Nephron (organoid): ENCODE measurements around the gene DTNBP1.

Experiments used
- H3K27ac Mint-ChIP-seq, 3 experiments: 2 replicates each; pipeline ENCODE4 v1.8.0; 2020; ENCODE audit warnings: mixed read lengths in 3 of 3, mild to moderate bottlenecking in 2 of 3, moderate library complexity in 1 of 3
- H3K27me3 Mint-ChIP-seq: 2 replicates; pipeline ENCODE4 v1.8.0; 2021; ENCODE audit warnings: low read depth, mild to moderate bottlenecking, moderate library complexity, mixed read lengths
- H3K36me3 Mint-ChIP-seq: 2 replicates; pipeline ENCODE4 v1.8.0; 2020; ENCODE audit warnings: low read depth, mixed read lengths
- H3K4me1 Mint-ChIP-seq: 2 replicates; pipeline ENCODE4 v1.8.0; 2020; ENCODE audit warnings: mixed read lengths
- H3K4me3 Mint-ChIP-seq, 3 experiments: 2 replicates each; pipeline ENCODE4 v1.8.0; 2020; ENCODE audit warnings: mild to moderate bottlenecking in 3 of 3, mixed read lengths in 3 of 3, moderate library complexity in 2 of 3
- H3K9me3 Mint-ChIP-seq: 2 replicates; pipeline ENCODE4 v1.8.0; 2020; ENCODE audit warnings: mixed read lengths
- CTCF ChIP-seq, 3 experiments: fragments of 200-600 bp; sonication (generic); IDR thresholded peaks; one replicate each; pipeline ENCODE4 v1.5.0; 2021; ENCODE audit warnings: antibody characterized with exemption in 3 of 3; ENCODE audit not compliant: unreplicated experiment in 3 of 3

DTNBP1 gene

DNA sequence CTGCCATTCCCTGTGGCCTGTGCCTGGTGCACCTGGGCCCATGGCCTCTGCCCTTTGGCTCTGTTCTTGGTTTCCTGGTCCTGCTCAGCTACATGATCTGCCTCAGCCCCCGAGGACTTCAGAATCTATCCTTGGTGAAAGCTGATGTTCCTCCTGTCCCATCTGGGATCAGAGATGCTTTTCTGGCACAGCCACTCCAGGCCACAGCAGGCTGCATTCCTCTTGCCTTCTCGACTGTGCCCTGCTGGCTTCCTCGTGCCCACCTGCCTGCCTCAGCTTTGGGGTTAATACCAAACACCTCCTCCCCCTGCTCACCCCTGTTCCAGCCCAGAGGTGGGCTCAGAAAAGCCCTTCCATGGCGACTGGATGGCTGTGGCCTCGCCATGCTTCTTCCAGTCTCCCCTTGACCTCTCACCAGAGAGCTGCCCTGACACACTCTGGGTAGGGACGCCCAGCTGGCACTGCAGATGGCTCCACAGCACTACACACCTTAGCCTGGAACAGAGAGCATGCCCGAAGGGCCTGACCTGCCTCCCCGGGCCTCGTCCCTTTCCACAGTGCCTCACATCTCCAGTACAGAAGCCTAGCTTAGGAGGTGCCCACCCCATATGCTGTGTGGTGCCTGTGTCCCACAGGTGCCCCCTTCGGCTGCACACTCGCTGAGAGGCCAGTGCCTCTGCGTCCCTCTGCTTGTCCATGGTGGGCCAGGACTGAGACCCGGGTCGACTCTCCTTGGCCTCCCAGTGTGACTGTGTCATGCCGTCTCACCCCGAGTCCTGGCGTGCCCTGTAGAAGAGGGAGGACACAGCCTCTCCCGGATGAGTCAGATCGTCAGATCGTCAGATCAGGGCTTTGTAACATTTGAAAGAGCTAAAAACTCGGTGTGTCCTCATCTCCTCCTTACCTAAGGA lies 148.8 kb downstream of the DTNBP1 start:
- H3K4me3 Mint-ChIP-seq = no peak overlapping the region
- H3K36me3 Mint-ChIP-seq = peaks cover 83% of the 10 kb centered on the region
- no peaks in the 10 kb centered on the region for H3K9me3 Mint-ChIP-seq
- peaks cover 16% of the 10 kb centered on the region for H3K4me1 Mint-ChIP-seq
- peak overlapping the region in 1 of 3 experiments; percentile 18 for H3K27ac Mint-ChIP-seq
- H3K27me3 Mint-ChIP-seq = no peaks in the 10 kb centered on the region
- no peak for TF ChIP-seq CTCF (IDR thresholded peaks at IDR 0.05; ENCODE audit: unreplicated experiment in 3 of 3)

DNA sequence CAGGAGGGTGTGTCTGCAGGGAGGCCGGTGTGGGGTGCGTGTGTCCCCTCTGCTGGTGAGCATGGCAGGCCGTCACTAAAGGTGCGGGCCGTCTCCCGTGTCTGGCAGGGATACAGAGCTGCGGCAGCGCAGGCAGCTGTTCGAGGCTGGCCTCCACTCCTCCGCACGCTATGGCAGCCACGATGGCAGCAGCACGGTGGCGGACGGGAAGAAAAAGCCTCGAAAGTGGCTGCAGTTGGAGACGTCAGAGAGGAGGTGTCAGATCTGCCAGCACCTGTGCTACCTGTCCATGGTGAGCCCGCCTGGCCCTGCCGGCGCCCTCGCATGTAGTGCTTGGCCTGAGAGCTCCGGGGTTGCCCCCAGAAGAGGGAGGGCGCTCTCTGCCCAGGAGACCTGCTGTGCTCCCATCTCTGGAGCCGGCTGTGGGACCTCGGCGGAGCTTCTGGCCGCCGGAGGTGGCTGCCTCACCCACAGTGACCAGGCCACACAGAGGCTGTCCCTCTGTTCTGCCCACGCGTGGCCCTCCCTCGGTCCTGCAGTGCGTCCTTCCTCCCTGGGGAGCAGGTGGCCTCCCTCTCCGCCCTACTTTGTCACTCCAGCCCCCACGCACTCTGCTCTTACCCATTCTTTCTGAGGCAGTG lies 149.6 kb downstream of the DTNBP1 start:
- no peaks in the 10 kb centered on the region for H3K9me3 Mint-ChIP-seq
- no peak overlapping the region for H3K27ac Mint-ChIP-seq
- H3K4me1 Mint-ChIP-seq = peaks cover 24% of the 10 kb centered on the region
- no peak overlapping the region for H3K4me3 Mint-ChIP-seq
- no peak for TF ChIP-seq CTCF (IDR thresholded peaks at IDR 0.05; ENCODE audit: unreplicated experiment in 3 of 3)
- peaks cover 83% of the 10 kb centered on the region for H3K36me3 Mint-ChIP-seq
- H3K27me3 Mint-ChIP-seq = no peaks in the 10 kb centered on the region

GRCh38 chr6:15512721-15513120 lies 150.1 kb downstream of the DTNBP1 start:
- TF ChIP-seq CTCF (IDR thresholded peaks at IDR 0.05; ENCODE audit: unreplicated experiment in 3 of 3) = no peak
- H3K9me3 Mint-ChIP-seq = no peaks in the 10 kb centered on the region
- no peaks in the 10 kb centered on the region for H3K27me3 Mint-ChIP-seq
- H3K27ac Mint-ChIP-seq = no peak overlapping the region
- peaks cover 81% of the 10 kb centered on the region for H3K36me3 Mint-ChIP-seq
- peaks cover 27% of the 10 kb centered on the region for H3K4me1 Mint-ChIP-seq
- H3K4me3 Mint-ChIP-seq = no peak overlapping the region

- no peak overlapping the region for H3K27ac Mint-ChIP-seq
- H3K27me3 Mint-ChIP-seq = no peaks in the 10 kb centered on the region
- H3K9me3 Mint-ChIP-seq = no peaks in the 10 kb centered on the region
- H3K36me3 Mint-ChIP-seq = peaks cover 83% of the 10 kb centered on the region
- TF ChIP-seq CTCF (IDR thresholded peaks at IDR 0.05; ENCODE audit: unreplicated experiment in 3 of 3) = peak; percentile 34 to 38 (median 37)
- no peak overlapping the region for H3K4me3 Mint-ChIP-seq
- peaks cover 30% of the 10 kb centered on the region for H3K4me1 Mint-ChIP-seq
These were observed 150.7 kb downstream of the DTNBP1 start for GRCh38 chr6:15512126-15512525.

DNA sequence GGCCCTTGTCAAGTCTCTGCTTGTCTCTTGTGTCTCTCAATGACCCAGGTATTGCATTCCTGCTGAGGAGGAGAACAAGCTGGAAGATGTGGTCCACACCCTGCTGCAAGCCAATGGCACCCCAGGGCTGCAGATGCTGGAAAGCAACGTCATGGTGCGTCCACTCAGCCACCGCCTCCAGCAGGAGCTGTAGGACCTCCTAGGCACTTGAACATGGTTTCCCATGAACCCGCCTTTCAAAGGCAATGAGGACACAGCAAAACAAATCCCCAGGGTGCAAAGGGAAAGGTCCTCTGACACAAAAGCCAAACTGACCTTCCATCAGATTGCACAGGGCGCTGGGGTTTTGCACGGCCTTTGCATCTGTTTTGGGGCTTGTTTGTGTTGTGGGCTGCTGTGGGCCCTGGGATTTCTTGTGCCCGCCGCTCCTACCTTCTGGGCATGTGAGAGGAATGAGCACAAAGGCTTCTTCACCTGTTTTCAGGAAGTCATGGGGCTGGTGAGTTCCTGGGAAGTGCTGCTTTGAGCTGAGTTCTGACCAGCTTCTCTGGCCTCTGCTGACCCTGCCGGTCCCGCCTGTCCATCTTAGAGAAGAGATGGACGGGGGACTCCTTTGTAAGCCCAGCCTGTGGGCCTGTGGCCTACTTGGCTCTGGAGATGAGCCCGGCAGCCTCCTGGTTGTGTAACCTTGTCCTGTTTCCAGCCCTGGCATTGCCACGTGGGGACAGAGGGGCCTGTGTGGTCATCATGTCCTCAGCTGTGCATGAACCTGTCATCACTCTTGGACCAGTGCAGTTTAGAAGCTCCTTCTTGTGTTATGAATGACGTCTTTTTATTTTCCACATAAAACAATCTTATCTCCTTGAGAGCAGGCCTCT lies 151.3 kb downstream of the DTNBP1 start:
- TF ChIP-seq CTCF (IDR thresholded peaks at IDR 0.05; ENCODE audit: unreplicated experiment in 3 of 3) = no peak
- no peak overlapping the region for H3K4me3 Mint-ChIP-seq
- H3K27me3 Mint-ChIP-seq = no peaks in the 10 kb centered on the region
- peaks cover 84% of the 10 kb centered on the region for H3K36me3 Mint-ChIP-seq
- no peaks in the 10 kb centered on the region for H3K9me3 Mint-ChIP-seq
- H3K4me1 Mint-ChIP-seq = peaks cover 37% of the 10 kb centered on the region
- no peak overlapping the region for H3K27ac Mint-ChIP-seq
